A673 (cell line): ENCODE data around the gene FOXG1.

Source experiments
- EZH2 ChIP-seq: fragments of 200-600 bp; sonication (generic); IDR thresholded peaks from 2 replicates; pipeline ENCODE4 v1.6.1; 2017; ENCODE audit warnings: borderline replicate concordance, low read depth, mild to moderate bottlenecking, mixed read lengths, antibody characterized with exemption, low read length; ENCODE audit not compliant: poor library complexity, severe bottlenecking
- TF ChIP-seq, protein P1 (sequence below): fragments of 300-800, 200-600 bp; sonication (generic); conservative IDR thresholded peaks from 2 replicates; pipeline ENCODE4 v1.5.1; 2017; ENCODE audit warnings: low read depth, mild to moderate bottlenecking, antibody characterized with exemption, low read length, moderate library complexity, mixed read lengths

DNA sequence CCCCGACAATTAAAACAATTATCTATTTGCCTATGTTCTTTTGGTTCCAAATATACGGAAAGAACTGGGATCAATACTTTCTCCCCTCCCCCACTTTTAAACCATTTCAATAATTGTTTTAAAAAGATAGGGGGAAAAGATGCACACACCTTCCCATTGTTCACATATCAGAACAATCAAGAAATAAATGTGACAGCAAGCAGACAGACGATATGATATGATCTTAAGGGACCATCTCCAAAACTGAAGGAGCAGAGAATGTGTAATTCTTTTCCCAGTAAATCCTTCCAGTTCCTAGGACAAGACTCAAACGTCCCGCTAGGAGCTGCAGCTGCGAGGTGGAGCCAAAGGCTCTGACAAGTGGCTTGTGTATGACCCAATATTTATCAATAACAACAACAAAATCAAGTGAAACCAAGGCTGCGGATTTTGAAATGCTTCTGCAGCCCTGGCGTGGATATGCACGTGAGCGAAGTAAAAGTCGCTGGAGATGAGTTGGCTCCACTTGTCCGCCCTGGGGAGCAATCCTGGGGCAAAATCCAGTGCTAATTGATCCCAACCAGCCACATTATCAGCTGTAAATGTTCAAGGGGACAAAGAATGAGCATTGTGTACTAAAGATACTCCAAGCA, 8.2 kb upstream of the FOXG1 start:
- TF ChIP-seq, protein P1, sequence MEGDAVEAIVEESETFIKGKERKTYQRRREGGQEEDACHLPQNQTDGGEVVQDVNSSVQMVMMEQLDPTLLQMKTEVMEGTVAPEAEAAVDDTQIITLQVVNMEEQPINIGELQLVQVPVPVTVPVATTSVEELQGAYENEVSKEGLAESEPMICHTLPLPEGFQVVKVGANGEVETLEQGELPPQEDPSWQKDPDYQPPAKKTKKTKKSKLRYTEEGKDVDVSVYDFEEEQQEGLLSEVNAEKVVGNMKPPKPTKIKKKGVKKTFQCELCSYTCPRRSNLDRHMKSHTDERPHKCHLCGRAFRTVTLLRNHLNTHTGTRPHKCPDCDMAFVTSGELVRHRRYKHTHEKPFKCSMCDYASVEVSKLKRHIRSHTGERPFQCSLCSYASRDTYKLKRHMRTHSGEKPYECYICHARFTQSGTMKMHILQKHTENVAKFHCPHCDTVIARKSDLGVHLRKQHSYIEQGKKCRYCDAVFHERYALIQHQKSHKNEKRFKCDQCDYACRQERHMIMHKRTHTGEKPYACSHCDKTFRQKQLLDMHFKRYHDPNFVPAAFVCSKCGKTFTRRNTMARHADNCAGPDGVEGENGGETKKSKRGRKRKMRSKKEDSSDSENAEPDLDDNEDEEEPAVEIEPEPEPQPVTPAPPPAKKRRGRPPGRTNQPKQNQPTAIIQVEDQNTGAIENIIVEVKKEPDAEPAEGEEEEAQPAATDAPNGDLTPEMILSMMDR = no peak
- TF ChIP-seq EZH2 = no peak
